Esophagus muscularis mucosa (tissue), 4 donors: ENCODE data around the gene MIGA2. TPM values are rescaled to one million over a fixed set of nuclear protein-coding genes. Genes with fewer than 3 reads are reported as not detected.

Experiments
- DNase-seq: peaks from one replicate; pipeline ENCODE4 v3.0.0-alpha.2; 2017; ENCODE audit errors: extremely low spot score
- H3K27ac ChIP-seq, 4 donors: fragments of 200-600 bp; sonication (generic); replicated peaks in 1 of 4; 1 replicate in 3 of 4; 2 replicates in 1 of 4; pipeline ENCODE4 v1.5.1; 2016 to 2019; ENCODE audit warnings: mild to moderate bottlenecking in 1 of 4
- H3K27me3 ChIP-seq, 4 donors: fragments of 200-600 bp; sonication (generic); one replicate each; pipeline versions ENCODE4 v1.5.1 to v1.6.0; 2016 to 2019
- H3K36me3 ChIP-seq, 4 donors: fragments of 200-600 bp; sonication (generic); one replicate each; pipeline ENCODE4 v1.5.1; 2016 to 2019
- H3K4me1 ChIP-seq, 4 donors: fragments of 200-600 bp; sonication (generic); one replicate each; pipeline ENCODE4 v1.5.1; 2016 to 2019
- H3K4me3 ChIP-seq, 4 donors: fragments of 200-600 bp; sonication (generic); 1 replicate in 2 of 4; 2 replicates in 2 of 4; pipeline ENCODE4 v1.5.1; 2016 to 2019; ENCODE audit warnings: mild to moderate bottlenecking in 4 of 4, moderate library complexity in 1 of 4
- H3K9me3 ChIP-seq, 4 donors: fragments of 200-600 bp; sonication (generic); 1 replicate in 3 of 4; 2 replicates in 1 of 4; pipeline ENCODE4 v1.5.1; 2016 to 2019
- CTCF ChIP-seq, 3 experiments: fragments of 200-600 bp in 2 of 3; fragments of 450-650 bp in 1 of 3; sonication (generic) in 2 of 3; IDR thresholded peaks; one replicate each; pipeline ENCODE4 v1.5.1; 2017 to 2019; ENCODE audit warnings: antibody characterized with exemption in 3 of 3, mild to moderate bottlenecking in 2 of 3, moderate library complexity in 1 of 3
- EP300 ChIP-seq: sonication (generic); formaldehyde crosslinking; IDR thresholded peaks from one replicate; pipeline ENCODE4 v1.6.1; 2017; ENCODE audit warnings: antibody characterized with exemption
- POLR2A ChIP-seq: fragments of 450-650 bp; IDR thresholded peaks from one replicate; pipeline ENCODE4 v1.6.1; 2017; ENCODE audit warnings: antibody characterized with exemption, moderate library complexity, mild to moderate bottlenecking, low read depth
- POLR2AphosphoS5 ChIP-seq, 2 donors: sonication (generic); formaldehyde crosslinking; IDR thresholded peaks; one replicate each; pipeline ENCODE4 v1.6.1; 2017; ENCODE audit warnings: antibody characterized with exemption in 2 of 2
- WGBS: methylation state at CpG from one replicate; pipeline ENCODE4 v1.1.5; 2018; 5-methylcytosine and 5-hydroxymethylcytosine counted together
- intact Hi-C: fragments of 100-400 bp; cut with DNase I; formaldehyde crosslinking; loops from one replicate; pipeline ENCODE4 v1.15.1; 2023
- total RNA-seq, 4 donors: library from RNA; depleted of rRNA; stranded (reverse); fragments of >200 nt; gene quantifications; one replicate each; pipeline versions ENCODE4 v1.1.0 to v1.2.1, GENCODE V29; 2016

Gene MIGA2
- total RNA-seq, 4 donors from 2014 or later, result 23.9 to 44.2 (median 32.1) TPM

- H3K4me3 ChIP-seq, result peak overlapping the region; percentile 80 to 95 (median 88)
- H3K27me3 ChIP-seq, result no peaks in the 10 kb centered on the region
- no peaks in the 10 kb centered on the region for H3K36me3 ChIP-seq
- WGBS, result 5% methylated on average over 7 of the region's 47 CpGs
- no peak for TF ChIP-seq CTCF (IDR thresholded peaks at IDR 0.05)
- TF ChIP-seq POLR2A, result no peak
- no peak for TF ChIP-seq EP300
- no peak for TF ChIP-seq POLR2AphosphoS5 (IDR thresholded peaks at IDR 0.05)
- peak overlapping the region; percentile 78 to 82 (median 80) for H3K27ac ChIP-seq
- no peak for DNase-seq
- no peaks in the 10 kb centered on the region for H3K9me3 ChIP-seq
- intact Hi-C loops, result no loop called here
- H3K4me1 ChIP-seq, result peaks cover 22 to 47% (median 44%) of the 10 kb centered on the region in 4 donors
Measured at GRCh38 chr9:129027685-129028191, 8.7 kb upstream of the MIGA2 start.

- intact Hi-C loops, result no loop called here
- 3% methylated on average over 18 of the region's 60 CpGs for WGBS
- peak within 1 kb of the TSS; percentile 78 to 82 (median 80) for H3K27ac ChIP-seq
- peak; percentile 98 for DNase-seq
- peaks cover 22 to 41% (median 38%) of the 10 kb centered on the region in 4 donors for H3K4me1 ChIP-seq
- no peaks in the 10 kb centered on the region for H3K9me3 ChIP-seq
- peak within 1 kb of the TSS; percentile 80 to 95 (median 88) for H3K4me3 ChIP-seq
- no peaks in the 10 kb centered on the region for H3K27me3 ChIP-seq
- peak; percentile 90 to 93 (median 92) for TF ChIP-seq CTCF (IDR thresholded peaks at IDR 0.05)
- TF ChIP-seq EP300, result no peak
- peak; percentile 14 to 61 for TF ChIP-seq POLR2AphosphoS5 (IDR thresholded peaks at IDR 0.05)
- no peaks in the 10 kb centered on the region for H3K36me3 ChIP-seq
Measured at GRCh38 chr9:129028192-129028966, 8.0 kb upstream of the MIGA2 start, which contains the start of gene SH3GLB2. SH3GLB2 (minus strand) TSS chr9:129028331; CDS start chr9:129028154, 177 bp downstream.

GRCh38 chr9:129030191-129030590 is 6.2 kb upstream of the MIGA2 start:
- H3K27ac ChIP-seq, result no peak overlapping the region
- H3K4me1 ChIP-seq, result peaks cover 22 to 34% (median 29%) of the 10 kb centered on the region in 4 donors

GRCh38 chr9:129031514-129031913 is 4.9 kb upstream of the MIGA2 start:
- Histone ChIP-seq H3K27ac (no peak overlapping the region), H3K4me3 (no peak overlapping the region), H3K4me1 (peaks cover 21 to 32% (median 23%) of the 10 kb centered on the region in 4 donors), H3K27me3 (no peaks in the 10 kb centered on the region), H3K9me3 (no peaks in the 10 kb centered on the region), H3K36me3 (no peaks in the 10 kb centered on the region)
- intact Hi-C loops, result no loop called here
- TF ChIP-seq POLR2A, result no peak
- no peak for TF ChIP-seq CTCF (IDR thresholded peaks at IDR 0.05)
- DNase-seq, result no peak
- WGBS, result 80% methylated on average over 4 of the region's 4 CpGs

More at GRCh38 chr9:129030191-129030590, 6.2 kb upstream of the MIGA2 start:
- H3K4me3 ChIP-seq, result no peak overlapping the region
- DNase-seq, result no peak
- intact Hi-C loops, result no loop called here
- TF ChIP-seq POLR2AphosphoS5 (IDR thresholded peaks at IDR 0.05) (no peak), CTCF (IDR thresholded peaks at IDR 0.05) (no peak), EP300 (no peak), POLR2A (no peak)
- H3K27me3 ChIP-seq, result no peaks in the 10 kb centered on the region
- H3K9me3 ChIP-seq, result no peaks in the 10 kb centered on the region
- no peaks in the 10 kb centered on the region for H3K36me3 ChIP-seq
